BLaER1 (cell line): ENCODE results near the gene PVRIG.
A peak's percentile ranks its signal among the peaks of the same experiment; 100 is the strongest.
"Not testable (repeated sequence)": the region's sequence is repeated elsewhere in the genome, so short reads cannot be mapped to it uniquely, and the experiment has no call there.

Experiments
- H3K27ac ChIP-seq: shearing (Covaris generic); formaldehyde crosslinking; 2 replicates; pipeline ENCODE4 v1.8.1; 2022
- H3K27me3 ChIP-seq: shearing (Covaris generic); formaldehyde crosslinking; 2 replicates; pipeline ENCODE4 v1.8.1; 2022
- H3K36me3 ChIP-seq: shearing (Covaris generic); formaldehyde crosslinking; 2 replicates; pipeline ENCODE4 v1.8.1; 2022
- H3K4me1 ChIP-seq: shearing (Covaris generic); formaldehyde crosslinking; 2 replicates; pipeline ENCODE4 v1.8.1; 2022
- H3K4me2 ChIP-seq: shearing (Covaris generic); formaldehyde crosslinking; 2 replicates; pipeline ENCODE4 v1.8.1; 2022
- H3K4me3 ChIP-seq: shearing (Covaris generic); formaldehyde crosslinking; 2 replicates; pipeline ENCODE4 v1.8.1; 2022
- H3K9ac ChIP-seq: shearing (Covaris generic); formaldehyde crosslinking; 2 replicates; pipeline ENCODE4 v1.8.1; 2022
- H3K9me3 ChIP-seq: shearing (Covaris generic); formaldehyde crosslinking; 2 replicates; pipeline ENCODE4 v1.8.1; 2022
- H4K20me1 ChIP-seq: shearing (Covaris generic); formaldehyde crosslinking; 2 replicates; pipeline ENCODE4 v1.8.1; 2022
- Cebpa-rat ChIP-seq: shearing (Covaris generic); IDR thresholded peaks from 2 replicates; pipeline ENCODE4 v1.8.1; 2022

PVRIG gene

DNA sequence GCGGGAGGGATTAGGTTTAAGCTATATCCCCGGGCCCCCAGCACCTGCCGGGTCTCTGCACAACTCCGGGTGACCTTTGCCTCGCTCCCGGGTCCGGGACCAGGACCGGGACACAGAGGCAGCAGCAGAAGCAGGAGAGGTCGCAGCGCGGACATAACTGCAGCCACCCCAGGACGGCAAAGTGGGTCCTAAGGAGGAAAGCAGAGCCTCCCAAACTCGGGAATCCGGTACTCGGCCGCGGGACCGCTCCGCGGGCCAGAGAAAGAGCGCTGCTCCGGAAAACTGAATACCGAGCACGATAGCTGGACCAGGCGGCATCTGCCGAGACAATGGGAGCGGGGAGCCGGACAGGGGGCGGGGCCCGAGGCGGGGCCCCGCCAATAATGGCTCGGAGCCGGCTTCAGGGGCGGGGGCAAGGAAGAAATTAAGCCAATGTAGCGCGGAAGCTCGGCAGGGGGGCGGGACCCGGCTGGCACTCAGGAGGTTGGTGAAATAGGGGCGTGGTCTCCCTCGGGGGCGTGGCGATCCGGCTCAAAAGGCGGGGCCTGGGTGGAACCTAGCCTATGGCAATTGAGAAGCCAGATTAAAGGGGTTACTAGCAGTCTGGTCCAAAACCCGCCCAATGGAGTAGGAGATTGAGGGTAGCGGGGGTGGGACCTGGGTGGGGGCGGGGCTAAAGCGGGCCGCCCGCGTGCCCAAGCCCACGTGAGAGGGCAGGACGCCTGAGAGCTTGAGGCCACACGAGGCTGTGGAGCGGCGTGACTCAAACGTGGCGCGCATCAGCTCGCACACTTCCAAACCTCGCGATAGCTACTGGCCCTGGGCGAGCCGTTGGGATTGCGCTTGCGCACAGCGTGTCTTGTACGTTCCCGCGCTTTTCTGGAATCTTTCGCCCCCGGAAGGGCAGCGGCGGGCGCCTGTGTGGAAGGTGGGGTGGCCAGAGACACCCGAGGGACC lies 42.4 kb upstream of the PVRIG start, which contains the start of the genes GPC2 and STAG3:
Gene GPC2 (minus strand): TSS at position 337 of the 957 bp plus-strand sequence. CDS start 182 bp downstream, at position 155.
Gene STAG3 (plus strand): TSS at position 874 of the 957 bp plus-strand sequence. CDS start 2,639 bp downstream, outside the sequence.
- peaks cover 8% of the 10 kb centered on the region for H3K27me3 ChIP-seq
- H3K9ac ChIP-seq: peak within 1 kb of the TSS; percentile 88
- H4K20me1 ChIP-seq: peaks cover 37% of the 10 kb centered on the region
- no peak for TF ChIP-seq Cebpa-rat
- H3K27ac ChIP-seq: peak within 1 kb of the TSS; percentile 85
- peaks cover 33% of the 10 kb centered on the region for H3K4me1 ChIP-seq
- no peaks in the 10 kb centered on the region for H3K9me3 ChIP-seq
- H3K4me3 ChIP-seq: peak within 1 kb of the TSS; percentile 88
- peaks cover 29% of the 10 kb centered on the region for H3K36me3 ChIP-seq
- peak within 1 kb of the TSS; percentile 95 for H3K4me2 ChIP-seq

DNA sequence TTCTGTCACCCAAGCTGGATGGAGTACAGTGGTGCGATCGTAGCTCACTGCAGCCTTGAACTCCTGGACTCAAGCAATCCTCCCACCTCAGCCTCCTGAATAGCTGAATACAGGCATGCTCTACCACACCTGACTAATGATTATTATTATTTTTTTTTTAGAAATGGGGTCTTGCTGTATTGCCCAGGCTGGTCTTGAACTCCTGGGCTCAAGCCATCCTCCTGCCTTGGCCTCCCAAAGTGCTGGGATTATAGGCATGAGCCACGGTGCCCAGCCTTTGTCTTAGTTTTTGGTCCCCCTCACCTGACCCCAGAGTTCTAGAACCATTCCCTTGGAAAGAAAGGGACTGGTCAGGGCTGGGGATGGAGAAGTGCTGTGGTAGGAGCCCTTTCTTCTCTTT lies 39.7 kb upstream of the PVRIG start:
- H3K4me3 ChIP-seq, H3K36me3 ChIP-seq: not testable (repeated sequence)

DNA sequence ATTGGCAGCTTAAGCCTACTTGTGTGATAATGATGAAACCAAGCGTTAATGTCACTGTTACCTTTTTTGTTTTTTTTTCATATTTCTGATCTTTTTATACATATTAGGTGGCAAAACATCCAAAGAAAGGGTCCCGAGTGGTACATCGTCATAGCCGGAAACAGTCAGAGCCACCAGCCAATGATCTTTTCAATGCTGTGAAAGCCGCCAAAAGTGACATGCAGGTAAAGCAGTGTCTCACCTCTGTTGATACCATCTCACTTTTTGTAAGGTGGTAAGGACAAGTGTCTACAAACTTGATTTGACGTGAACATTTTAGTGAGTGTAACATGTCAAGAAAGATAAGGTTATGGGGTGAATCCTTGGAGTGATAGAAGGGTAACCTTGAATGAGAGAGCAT lies 37.1 kb upstream of the PVRIG start:
- H3K4me2 ChIP-seq, H3K27ac ChIP-seq, H4K20me1 ChIP-seq, H3K4me1 ChIP-seq, H3K4me3 ChIP-seq, H3K36me3 ChIP-seq, H3K9ac ChIP-seq, H3K27me3 ChIP-seq, H3K9me3 ChIP-seq: not testable (repeated sequence)

More for the DNA sequence above, 39.7 kb upstream of the PVRIG start:
- not testable (repeated sequence) for H3K9me3 ChIP-seq, H3K27ac ChIP-seq, H3K27me3 ChIP-seq, H3K9ac ChIP-seq
- Histone ChIP-seq H3K4me2 (peak overlapping the region; percentile 47), H4K20me1 (peaks cover 13% of the 10 kb centered on the region), H3K4me1 (peaks cover 24% of the 10 kb centered on the region)

DNA sequence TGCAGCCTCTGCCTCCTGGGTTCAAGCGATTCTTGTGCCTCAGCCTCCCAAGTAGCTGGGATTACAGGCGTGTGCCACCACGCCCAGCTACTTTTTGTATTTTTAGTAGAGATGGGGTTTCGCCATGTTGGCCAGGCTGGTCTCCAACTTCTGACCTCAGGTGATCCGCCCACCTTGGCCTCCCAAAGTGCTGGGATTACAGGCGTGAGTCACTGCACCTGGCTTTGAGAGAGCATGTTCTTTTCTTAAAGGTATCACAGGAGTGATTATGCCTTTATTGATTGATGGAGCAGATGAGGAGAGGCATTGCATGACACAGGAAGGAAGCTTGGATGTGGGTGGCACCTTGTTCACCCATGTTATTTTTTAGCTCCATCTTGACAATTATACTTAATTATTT lies 36.7 kb upstream of the PVRIG start:
- H3K27me3 ChIP-seq, H3K9me3 ChIP-seq, H3K27ac ChIP-seq, H3K4me1 ChIP-seq, H3K36me3 ChIP-seq, H3K4me2 ChIP-seq, H3K4me3 ChIP-seq, H3K9ac ChIP-seq, H4K20me1 ChIP-seq: not testable (repeated sequence)

DNA sequence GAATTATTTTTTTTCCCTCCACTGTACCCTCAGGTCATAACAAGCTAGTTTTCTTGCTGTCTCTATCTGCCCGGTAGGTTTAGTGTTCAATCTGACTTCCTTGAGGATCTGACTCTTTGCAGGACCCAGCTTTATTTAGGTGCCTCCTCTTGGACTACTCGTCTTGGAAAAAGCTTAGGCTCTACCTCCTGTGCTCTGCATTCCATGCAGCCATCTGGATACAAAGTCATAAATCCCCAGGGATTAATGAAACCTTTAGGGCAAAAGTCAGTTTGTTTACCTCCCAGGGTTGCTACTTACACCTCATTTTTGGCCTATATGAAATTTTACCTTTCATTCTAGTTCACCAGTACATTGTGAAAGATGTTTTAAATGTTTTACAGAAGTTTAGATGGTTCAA lies 34.0 kb upstream of the PVRIG start:
- Histone ChIP-seq H4K20me1 (no peaks in the 10 kb centered on the region), H3K4me1 (peaks cover 24% of the 10 kb centered on the region), H3K27me3 (no peaks in the 10 kb centered on the region), H3K9me3 (no peaks in the 10 kb centered on the region), H3K4me3 (no peak overlapping the region), H3K36me3 (no peaks in the 10 kb centered on the region), H3K4me2 (no peak overlapping the region), H3K27ac (no peak overlapping the region), H3K9ac (no peak overlapping the region)
- no peak for TF ChIP-seq Cebpa-rat

DNA sequence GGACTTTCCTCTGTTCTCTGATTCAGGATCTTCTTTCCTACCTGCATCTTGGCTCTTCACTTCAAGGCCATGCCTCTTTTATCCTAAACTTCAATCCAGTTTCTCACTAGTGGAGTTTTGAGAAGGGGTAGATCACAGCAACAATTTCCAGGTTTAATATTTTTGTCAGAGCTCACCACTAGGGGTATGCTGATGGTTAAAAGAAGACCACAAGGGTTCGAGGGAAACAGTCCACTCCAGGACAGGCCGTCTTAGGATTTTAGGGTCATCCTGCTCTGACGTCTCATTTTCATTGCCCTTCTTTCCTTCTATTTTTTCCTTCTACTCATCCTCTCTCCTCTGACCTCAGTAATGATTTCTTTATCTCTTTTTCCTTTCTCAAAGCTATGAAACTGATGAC lies 30.7 kb upstream of the PVRIG start:
- Histone ChIP-seq H3K9me3 (no peaks in the 10 kb centered on the region), H3K27ac (no peak overlapping the region), H3K9ac (0 out of 2 replicates have a peak overlapping the region, but pooled peaks have one; percentile 18), H3K4me1 (peaks cover 54% of the 10 kb centered on the region), H3K36me3 (no peaks in the 10 kb centered on the region), H3K4me3 (no peak overlapping the region), H3K4me2 (no peak overlapping the region), H4K20me1 (no peaks in the 10 kb centered on the region), H3K27me3 (no peaks in the 10 kb centered on the region)
- no peak for TF ChIP-seq Cebpa-rat

DNA sequence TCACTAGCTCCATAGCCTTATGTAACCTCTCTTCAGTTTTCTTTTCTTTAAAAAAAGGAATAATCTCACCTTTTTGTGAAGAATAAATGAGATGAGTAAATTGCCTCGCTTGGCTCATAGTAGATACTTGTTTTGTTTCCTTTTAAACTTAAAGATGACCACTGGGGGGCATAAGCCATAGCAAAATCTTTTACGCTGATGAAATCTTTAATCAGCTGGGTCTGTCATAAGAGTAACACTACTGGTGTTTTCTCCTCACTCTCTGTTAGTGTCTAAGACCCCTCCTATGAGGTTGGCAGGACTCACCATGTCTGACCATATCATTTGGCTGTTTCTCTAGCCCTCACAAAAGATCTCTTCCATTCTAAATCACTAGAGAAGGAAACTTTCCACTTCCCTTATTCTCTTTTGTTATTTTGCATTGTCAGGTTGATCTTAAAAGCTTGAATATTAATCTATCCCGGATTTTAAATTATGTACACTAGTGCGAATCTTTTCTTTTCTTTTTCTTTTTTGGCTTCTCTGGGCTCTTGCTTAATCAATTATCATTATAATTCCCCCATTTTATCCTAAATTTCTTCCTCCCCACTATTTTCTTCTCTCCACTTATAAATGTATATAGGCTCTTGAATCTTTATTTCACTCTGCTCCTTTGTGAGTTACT lies 29.6 kb upstream of the PVRIG start:
- H3K9me3 ChIP-seq: no peaks in the 10 kb centered on the region
- peak overlapping the region; percentile 82 for H3K4me2 ChIP-seq
- no peak overlapping the region for H3K4me3 ChIP-seq
- peak overlapping the region; percentile 89 for H3K27ac ChIP-seq
- H3K27me3 ChIP-seq: no peaks in the 10 kb centered on the region
- H3K9ac ChIP-seq: no peak overlapping the region
- no peaks in the 10 kb centered on the region for H3K36me3 ChIP-seq
- no peak for TF ChIP-seq Cebpa-rat
- H3K4me1 ChIP-seq: peaks cover 65% of the 10 kb centered on the region
- H4K20me1 ChIP-seq: no peaks in the 10 kb centered on the region

DNA sequence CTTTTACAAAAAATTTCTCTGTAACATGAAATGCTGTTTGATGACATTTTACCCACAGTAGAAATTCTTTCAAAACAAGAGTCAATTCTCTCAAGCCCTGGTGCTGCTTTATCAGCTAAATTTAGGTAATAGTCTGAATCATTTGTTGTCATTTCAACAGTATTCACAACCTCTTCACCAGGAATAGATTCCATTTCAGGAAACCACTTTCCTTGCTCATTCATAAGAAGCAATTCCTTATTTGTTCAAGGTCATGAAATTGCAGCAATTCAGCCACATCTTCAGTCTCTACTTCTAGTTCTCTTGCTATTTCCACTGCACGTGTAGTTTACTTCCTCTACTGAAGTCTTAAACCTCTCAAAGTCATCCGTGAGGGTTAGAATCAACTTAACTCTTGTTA lies 28.0 kb upstream of the PVRIG start:
- Histone ChIP-seq H3K36me3 (no peaks in the 10 kb centered on the region), H3K4me2 (peak overlapping the region; percentile 82), H3K9ac (peak overlapping the region; percentile 70), H3K9me3 (no peaks in the 10 kb centered on the region), H3K4me1 (peaks cover 77% of the 10 kb centered on the region), H3K4me3 (peak overlapping the region; percentile 39; the same call in 1 of the 2 replicates), H3K27me3 (no peaks in the 10 kb centered on the region), H3K27ac (peak overlapping the region; percentile 89), H4K20me1 (no peaks in the 10 kb centered on the region)
- no peak for TF ChIP-seq Cebpa-rat

DNA sequence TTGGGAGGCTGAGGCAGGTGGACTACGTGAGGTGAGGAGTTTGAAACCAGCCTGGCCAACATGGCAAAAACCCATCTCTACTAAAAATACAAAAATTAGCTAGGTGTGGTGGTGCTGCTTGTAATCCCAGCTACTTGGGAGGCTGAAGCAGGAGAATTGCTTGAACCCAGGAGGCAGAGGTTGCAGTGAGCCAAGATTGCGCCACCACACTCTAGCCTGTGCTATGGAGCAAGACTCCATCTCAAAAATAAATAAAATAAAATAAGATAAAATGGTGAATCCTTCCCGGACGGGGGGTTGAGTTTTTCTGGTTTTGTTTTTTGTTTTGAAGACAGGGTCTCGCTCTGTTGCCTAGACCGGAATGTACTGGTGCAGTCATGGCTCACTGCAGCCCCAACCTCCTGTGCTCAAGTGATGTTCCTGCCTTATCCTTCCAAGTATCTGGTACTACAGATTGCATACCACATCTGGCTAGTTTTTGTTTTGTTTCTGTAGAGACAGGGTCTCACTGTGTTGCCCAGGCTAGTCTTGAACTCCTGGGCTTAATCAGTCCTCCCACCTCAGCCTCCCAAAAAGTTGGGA lies 27.4 kb upstream of the PVRIG start:
- H3K27me3 ChIP-seq, H3K9me3 ChIP-seq, H3K36me3 ChIP-seq, H4K20me1 ChIP-seq: not testable (repeated sequence)
- Histone ChIP-seq H3K4me2 (peak overlapping the region; percentile 82), H3K4me3 (peak overlapping the region; percentile 39), H3K9ac (peak overlapping the region; percentile 70), H3K4me1 (peaks cover 77% of the 10 kb centered on the region), H3K27ac (peak overlapping the region; percentile 89)
- peak; percentile 70 for TF ChIP-seq Cebpa-rat

DNA sequence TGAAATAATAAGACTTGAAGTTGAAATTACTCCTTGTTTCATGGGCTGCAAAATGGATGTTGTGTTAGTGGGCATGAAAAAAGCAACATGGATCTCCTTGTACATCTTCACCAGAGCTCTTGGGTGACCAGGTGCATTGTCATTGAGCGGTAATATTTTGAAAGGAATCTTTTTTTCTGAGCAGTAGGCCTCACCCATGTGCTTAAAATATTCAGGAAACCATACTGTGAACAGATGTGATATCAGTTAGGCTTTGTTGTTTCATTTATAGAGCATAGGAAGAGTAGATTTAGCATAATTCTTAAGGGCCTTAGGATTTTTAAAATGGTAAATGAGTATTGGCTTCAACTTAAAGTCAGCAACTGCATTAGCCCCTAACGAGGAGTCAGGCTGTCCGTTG lies 26.8 kb upstream of the PVRIG start:
- no peaks in the 10 kb centered on the region for H4K20me1 ChIP-seq
- H3K27ac ChIP-seq: peak overlapping the region; percentile 89
- TF ChIP-seq Cebpa-rat: no peak
- peak overlapping the region; percentile 82 for H3K4me2 ChIP-seq
- H3K4me1 ChIP-seq: peaks cover 77% of the 10 kb centered on the region
- no peaks in the 10 kb centered on the region for H3K9me3 ChIP-seq
- H3K36me3 ChIP-seq: no peaks in the 10 kb centered on the region
- no peaks in the 10 kb centered on the region for H3K27me3 ChIP-seq
- H3K9ac ChIP-seq: peak overlapping the region; percentile 70; the same call in 1 of the 2 replicates
- 0 out of 2 replicates have a peak overlapping the region, but pooled peaks have one; percentile 39 for H3K4me3 ChIP-seq
